Panc1 (cell line): ENCODE data around the gene SLC25A12. TPM values are rescaled to one million over a fixed set of nuclear protein-coding genes. Genes with fewer than 3 reads are reported as not detected.
A peak's percentile ranks its signal among the peaks of the same experiment; 100 is the strongest.

ENCODE experiments used
- ATAC-seq: fragments of 200-7000 bp; cut with Tn5 transposase; 2 replicates; pipeline ENCODE4 v1.9.1; 2020; ENCODE audit warnings: mild to moderate bottlenecking, moderate library complexity
- BruUV-seq: library from RNA; stranded (reverse); fragments of 400-500 nt; replicated peaks from 2 replicates; lab custom pipeline; 2021; lab: Mats Ljungman, UMichigan
- CTCF ChIA-PET: fragments of 300-600 bp; sonication (Branson Sonifier 250); formaldehyde crosslinking; loops from one replicate; lab custom pipeline; 2022; ENCODE audit warnings: antibody characterized with exemption; lab: Charles Lee
- POLR2A ChIA-PET: fragments of 300-600 bp; sonication (Branson Sonifier 250); formaldehyde crosslinking; loops from one replicate; lab custom pipeline; 2022; ENCODE audit warnings: antibody characterized with exemption; lab: Charles Lee
- DNase-seq: peaks from one replicate; pipeline ENCODE4 v3.0.0-alpha.2; 2010; ENCODE audit warnings: low read depth, low spot score
- H3K27ac ChIP-seq: 2 replicates; pipeline ENCODE4 v1.5.1; 2011; ENCODE audit warnings: mild to moderate bottlenecking, low read length, inconsistent platforms
- H3K27me3 ChIP-seq: fragments of 200-500 bp; sonication (Bioruptor generic); 2 replicates; pipeline ENCODE4 v1.6.0; 2014; ENCODE audit warnings: low read length, inconsistent platforms; ENCODE audit not compliant: control insufficient read depth, insufficient read depth
- H3K36me3 ChIP-seq: fragments of 200-500 bp; sonication (Bioruptor generic); 2 replicates; pipeline ENCODE4 v1.5.1; 2014; ENCODE audit warnings: inconsistent platforms, mild to moderate bottlenecking, low read length, moderate library complexity; ENCODE audit not compliant: control insufficient read depth, insufficient read depth
- H3K4me1 ChIP-seq: 2 replicates; pipeline ENCODE4 v1.5.1; 2011; ENCODE audit warnings: inconsistent platforms, mild to moderate bottlenecking, low read length, moderate library complexity; ENCODE audit not compliant: control insufficient read depth, insufficient read depth
- H3K4me3 ChIP-seq, 2 experiments: 2 replicates each; pipeline ENCODE4 v1.5.1; 2011 to 2012; ENCODE audit warnings: low read depth in 2 of 2, low read length in 2 of 2, mild to moderate bottlenecking in 2 of 2, inconsistent platforms in 1 of 2, moderate library complexity in 1 of 2
- H3K9me3 ChIP-seq: fragments of 200-500 bp; sonication (Bioruptor generic); 2 replicates; pipeline ENCODE4 v1.5.1; 2014; ENCODE audit warnings: low read depth, mild to moderate bottlenecking, inconsistent platforms, low read length, moderate library complexity; ENCODE audit not compliant: control insufficient read depth, insufficient read depth
- POLR2AphosphoS5 ChIP-seq: IDR thresholded peaks from 2 replicates; pipeline ENCODE4 v1.6.1; 2012; ENCODE audit warnings: mild to moderate bottlenecking, low read depth, low read length, moderate library complexity
- SIN3A ChIP-seq: IDR thresholded peaks from 2 replicates; pipeline ENCODE4 v1.6.1; 2012; ENCODE audit warnings: low read depth, mild to moderate bottlenecking, low read length, moderate library complexity, borderline replicate concordance; ENCODE audit not compliant: insufficient read depth
- TCF7L2 ChIP-seq: IDR thresholded peaks from 2 replicates; pipeline ENCODE4 v1.6.1; 2011; ENCODE audit warnings: mild to moderate bottlenecking, low read depth, low read length, inconsistent platforms
- in situ Hi-C: cut with HindIII; loops from 2 replicates; pipeline ENCODE4 v1.10.0; 2016; ENCODE audit warnings: low sequenced_read_pairs, low pct_unique_long_range_greater_than_20kb
- intact Hi-C: fragments of 100-400 bp; cut with micrococcal nuclease; formaldehyde crosslinking; loops from one replicate; pipeline ENCODE4 v1.10.0; 2022; ENCODE audit not compliant: unreplicated experiment
- total RNA-seq: library from RNA; stranded (reverse); gene quantifications from one replicate; pipeline ENCODE4 v1.2.1, GENCODE V29; 2021; ENCODE audit not compliant: unreplicated experiment
- TF ChIP-seq, protein P1 (sequence below), 2 experiments: IDR thresholded peaks; 2 replicates each; pipeline ENCODE4 v1.6.1; 2011 to 2012; ENCODE audit warnings: low read depth in 2 of 2, control low read depth in 1 of 2, low read length in 1 of 2, mild to moderate bottlenecking in 1 of 2, moderate library complexity in 1 of 2; ENCODE audit not compliant: insufficient read depth in 1 of 2
- TF ChIP-seq, protein P2 (sequence below): fragments of 450-650 bp; IDR thresholded peaks from 2 replicates; pipeline ENCODE4 v1.5.1; 2017; ENCODE audit warnings: mild to moderate bottlenecking

SLC25A12 gene
- total RNA-seq, 1 experiment from 2014 or later, result 17.8 TPM

DNA sequence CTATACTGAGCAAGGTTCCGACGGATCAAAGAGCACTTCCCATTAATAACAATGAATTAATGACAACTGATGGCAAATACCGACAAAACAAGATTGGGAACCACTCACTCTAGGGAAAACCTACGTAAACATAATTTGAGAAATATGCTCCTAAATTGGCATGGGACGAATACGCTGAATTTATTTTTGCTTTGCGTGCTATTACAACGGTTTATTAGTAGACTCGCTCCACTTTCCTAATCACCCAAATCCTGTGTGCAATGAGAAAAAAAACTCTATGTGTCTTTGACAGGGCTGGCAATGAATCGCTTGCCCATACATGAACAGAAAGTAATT, 536 bp upstream of the SLC25A12 start:
- ChIA-PET CTCF (interaction anchor here (0.5 to 0.6 kb wide), 2 partner anchors 45 to 209 kb away, joined by 3 read pairs; no protein-coding TSS in a partner anchor), POLR2A (no interaction called here)
- Histone ChIP-seq H3K36me3 (no peaks in the 10 kb centered on the region; the same call in 1 of the 2 replicates), H3K9me3 (no peaks in the 10 kb centered on the region), H3K27me3 (no peaks in the 10 kb centered on the region), H3K4me1 (peaks cover 7% of the 10 kb centered on the region), H3K27ac (peak overlapping the region; percentile 92), H3K4me3 (peak overlapping the region; percentile 95 to 97)
- intact Hi-C loops (no loop called here), in situ Hi-C loops (no loop called here)
- TF ChIP-seq SIN3A, result no peak
- TF ChIP-seq TCF7L2, result no peak; the same call in none of the 2 replicates
- TF ChIP-seq, protein P1, sequence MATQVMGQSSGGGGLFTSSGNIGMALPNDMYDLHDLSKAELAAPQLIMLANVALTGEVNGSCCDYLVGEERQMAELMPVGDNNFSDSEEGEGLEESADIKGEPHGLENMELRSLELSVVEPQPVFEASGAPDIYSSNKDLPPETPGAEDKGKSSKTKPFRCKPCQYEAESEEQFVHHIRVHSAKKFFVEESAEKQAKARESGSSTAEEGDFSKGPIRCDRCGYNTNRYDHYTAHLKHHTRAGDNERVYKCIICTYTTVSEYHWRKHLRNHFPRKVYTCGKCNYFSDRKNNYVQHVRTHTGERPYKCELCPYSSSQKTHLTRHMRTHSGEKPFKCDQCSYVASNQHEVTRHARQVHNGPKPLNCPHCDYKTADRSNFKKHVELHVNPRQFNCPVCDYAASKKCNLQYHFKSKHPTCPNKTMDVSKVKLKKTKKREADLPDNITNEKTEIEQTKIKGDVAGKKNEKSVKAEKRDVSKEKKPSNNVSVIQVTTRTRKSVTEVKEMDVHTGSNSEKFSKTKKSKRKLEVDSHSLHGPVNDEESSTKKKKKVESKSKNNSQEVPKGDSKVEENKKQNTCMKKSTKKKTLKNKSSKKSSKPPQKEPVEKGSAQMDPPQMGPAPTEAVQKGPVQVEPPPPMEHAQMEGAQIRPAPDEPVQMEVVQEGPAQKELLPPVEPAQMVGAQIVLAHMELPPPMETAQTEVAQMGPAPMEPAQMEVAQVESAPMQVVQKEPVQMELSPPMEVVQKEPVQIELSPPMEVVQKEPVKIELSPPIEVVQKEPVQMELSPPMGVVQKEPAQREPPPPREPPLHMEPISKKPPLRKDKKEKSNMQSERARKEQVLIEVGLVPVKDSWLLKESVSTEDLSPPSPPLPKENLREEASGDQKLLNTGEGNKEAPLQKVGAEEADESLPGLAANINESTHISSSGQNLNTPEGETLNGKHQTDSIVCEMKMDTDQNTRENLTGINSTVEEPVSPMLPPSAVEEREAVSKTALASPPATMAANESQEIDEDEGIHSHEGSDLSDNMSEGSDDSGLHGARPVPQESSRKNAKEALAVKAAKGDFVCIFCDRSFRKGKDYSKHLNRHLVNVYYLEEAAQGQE (IDR thresholded peaks at IDR 0.05; ENCODE audit: insufficient read depth in 1 of 2, low read depth in 2 of 2, low read length in 1 of 2), result no peak
- TF ChIP-seq, protein P2, sequence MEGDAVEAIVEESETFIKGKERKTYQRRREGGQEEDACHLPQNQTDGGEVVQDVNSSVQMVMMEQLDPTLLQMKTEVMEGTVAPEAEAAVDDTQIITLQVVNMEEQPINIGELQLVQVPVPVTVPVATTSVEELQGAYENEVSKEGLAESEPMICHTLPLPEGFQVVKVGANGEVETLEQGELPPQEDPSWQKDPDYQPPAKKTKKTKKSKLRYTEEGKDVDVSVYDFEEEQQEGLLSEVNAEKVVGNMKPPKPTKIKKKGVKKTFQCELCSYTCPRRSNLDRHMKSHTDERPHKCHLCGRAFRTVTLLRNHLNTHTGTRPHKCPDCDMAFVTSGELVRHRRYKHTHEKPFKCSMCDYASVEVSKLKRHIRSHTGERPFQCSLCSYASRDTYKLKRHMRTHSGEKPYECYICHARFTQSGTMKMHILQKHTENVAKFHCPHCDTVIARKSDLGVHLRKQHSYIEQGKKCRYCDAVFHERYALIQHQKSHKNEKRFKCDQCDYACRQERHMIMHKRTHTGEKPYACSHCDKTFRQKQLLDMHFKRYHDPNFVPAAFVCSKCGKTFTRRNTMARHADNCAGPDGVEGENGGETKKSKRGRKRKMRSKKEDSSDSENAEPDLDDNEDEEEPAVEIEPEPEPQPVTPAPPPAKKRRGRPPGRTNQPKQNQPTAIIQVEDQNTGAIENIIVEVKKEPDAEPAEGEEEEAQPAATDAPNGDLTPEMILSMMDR, result no peak
- no peak for TF ChIP-seq POLR2AphosphoS5
- ATAC-seq (no peak; the same call in 1 of the 2 replicates), DNase-seq (no peak)
- BruUV-seq, result no TSS peak

DNA sequence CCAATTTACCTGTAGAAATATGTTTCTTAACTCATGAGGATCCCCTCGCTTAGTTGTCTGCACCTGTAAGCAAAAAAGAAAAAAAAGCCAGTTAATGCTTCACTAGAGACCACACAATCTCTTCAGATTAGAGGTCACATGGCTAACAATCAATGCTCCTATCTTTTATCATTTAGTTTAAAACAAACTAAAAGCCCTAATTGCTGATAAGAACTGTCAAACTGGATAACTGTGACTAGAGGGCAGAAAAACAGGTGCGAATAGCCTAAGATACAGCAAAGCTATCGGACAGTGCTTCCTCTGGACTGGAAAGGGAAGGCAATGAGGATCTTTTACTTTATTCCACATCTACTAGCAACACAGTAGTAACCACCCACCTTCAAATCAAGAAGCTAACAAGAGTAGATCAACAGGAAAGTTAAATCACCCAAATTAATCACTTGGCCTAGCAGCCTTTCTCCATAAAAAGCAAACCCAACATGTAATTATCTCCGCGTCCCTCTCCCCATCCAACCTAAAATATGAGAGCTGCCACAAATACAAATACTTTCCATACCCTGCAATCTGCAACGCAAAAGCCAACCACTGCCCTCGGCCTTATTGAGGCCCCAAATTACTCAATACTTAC, 734 bp downstream of the SLC25A12 start:
- intact Hi-C loops, result no loop called here
- TF ChIP-seq, protein P1 (IDR thresholded peaks at IDR 0.05; ENCODE audit: insufficient read depth in 1 of 2, low read depth in 2 of 2, low read length in 1 of 2), result no peak
- TF ChIP-seq TCF7L2, result no peak
- TF ChIP-seq, protein P2, result no peak
- TF ChIP-seq SIN3A, result no peak
- TF ChIP-seq POLR2AphosphoS5, result no peak
- in situ Hi-C loops, result no loop called here
- Histone ChIP-seq H3K27ac (peak overlapping the region; percentile 92), H3K27me3 (no peaks in the 10 kb centered on the region), H3K36me3 (no peaks in the 10 kb centered on the region; the same call in 1 of the 2 replicates), H3K4me3 (peak overlapping the region; percentile 95 to 97), H3K9me3 (no peaks in the 10 kb centered on the region), H3K4me1 (peaks cover 7% of the 10 kb centered on the region)
- DNase-seq (no peak), ATAC-seq (no peak)
- TSS peak; percentile 75 for BruUV-seq
- ChIA-PET POLR2A (interaction anchor here (0.5 to 0.6 kb wide), 3 partner anchors 57 to 117 kb away, joined by 3 to 6 read pairs (median 5); no protein-coding TSS in a partner anchor), CTCF (no interaction called here)
